ENCODE results near the gene RASGEF1B.
A peak's percentile ranks its signal among the peaks of the same experiment; 100 is the strongest.
"Not testable (repeated sequence)": the region's sequence is repeated elsewhere in the genome, so short reads cannot be mapped to it uniquely, and the experiment has no call there.

The RASGEF1B gene

DNA sequence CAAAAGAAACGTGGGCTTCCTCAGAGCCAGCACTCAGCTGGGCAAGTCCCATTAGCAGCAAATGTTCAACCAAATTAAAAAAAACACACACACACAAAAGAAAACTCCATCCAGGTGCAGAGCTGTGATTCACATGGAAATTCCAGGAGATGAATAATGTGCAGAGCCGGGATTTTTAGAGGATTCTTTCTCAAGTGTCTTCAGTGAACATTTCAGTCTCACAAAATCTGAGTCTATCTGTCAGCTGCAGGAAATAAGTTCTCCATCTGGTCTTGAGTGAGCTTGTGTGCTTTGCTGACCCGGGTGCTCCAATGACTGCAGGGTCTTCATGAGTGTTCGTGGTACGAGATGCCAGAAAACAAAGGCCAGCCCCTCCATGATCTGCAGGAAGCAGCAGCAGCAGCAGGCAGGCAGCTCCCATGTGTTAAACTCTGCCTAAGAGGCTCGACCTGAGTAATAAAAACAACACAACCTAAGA lies 44.3 kb downstream of the RASGEF1B start:
- DNase-seq, result no peak

GRCh38 chr4:81426770-81427289 lies 44.9 kb downstream of the RASGEF1B start:
- no peak for DNase-seq

- no peak for DNase-seq
These were observed 46.6 kb downstream of the RASGEF1B start for GRCh38 chr4:81424816-81425755.

- no peak for DNase-seq
These were observed 47.4 kb downstream of the RASGEF1B start for GRCh38 chr4:81424336-81424735.

DNA sequence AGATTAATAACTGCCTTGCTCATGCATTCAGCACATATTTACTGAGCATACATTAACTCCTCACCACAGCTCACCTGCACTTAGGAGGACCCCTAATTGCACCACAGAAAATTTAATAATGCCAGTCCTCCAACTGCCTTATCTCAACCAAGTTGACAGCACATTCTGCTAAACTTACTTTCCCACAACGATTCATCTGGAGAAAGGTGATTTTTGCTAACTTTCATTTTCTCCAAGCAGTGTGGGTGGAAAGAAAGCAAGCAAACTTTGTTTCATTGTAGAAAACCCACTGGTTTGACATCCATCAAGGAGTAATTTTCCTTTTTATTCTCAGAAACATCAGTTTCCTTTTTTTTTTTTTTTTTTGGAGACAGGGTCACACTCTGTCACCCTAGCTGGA lies 49.1 kb downstream of the RASGEF1B start:
- DNase-seq, result no peak

- DNase-seq, result peak; percentile 25
These were observed 50.1 kb downstream of the RASGEF1B start for GRCh38 chr4:81421346-81422218.

DNA sequence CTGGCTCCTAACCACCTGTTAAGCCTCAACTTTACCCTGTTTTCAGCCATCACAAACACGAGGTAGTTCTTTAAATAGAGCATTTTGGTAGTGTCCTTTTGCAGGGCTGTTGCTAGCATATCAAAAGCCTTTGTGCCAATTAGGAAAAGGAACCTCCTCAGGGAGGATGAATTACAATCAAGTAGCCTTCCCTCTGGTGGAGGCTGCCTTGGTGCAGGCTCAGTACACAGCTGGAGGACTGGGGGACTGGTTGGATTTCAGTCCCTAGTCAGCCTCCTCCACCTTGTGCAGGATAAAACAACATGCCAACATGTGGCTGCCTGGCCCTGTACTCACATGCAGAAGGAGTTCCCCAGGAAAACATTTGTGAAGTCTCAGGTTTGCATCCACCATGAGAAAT lies 53.1 kb downstream of the RASGEF1B start:
- DNase-seq, result no peak

DNA sequence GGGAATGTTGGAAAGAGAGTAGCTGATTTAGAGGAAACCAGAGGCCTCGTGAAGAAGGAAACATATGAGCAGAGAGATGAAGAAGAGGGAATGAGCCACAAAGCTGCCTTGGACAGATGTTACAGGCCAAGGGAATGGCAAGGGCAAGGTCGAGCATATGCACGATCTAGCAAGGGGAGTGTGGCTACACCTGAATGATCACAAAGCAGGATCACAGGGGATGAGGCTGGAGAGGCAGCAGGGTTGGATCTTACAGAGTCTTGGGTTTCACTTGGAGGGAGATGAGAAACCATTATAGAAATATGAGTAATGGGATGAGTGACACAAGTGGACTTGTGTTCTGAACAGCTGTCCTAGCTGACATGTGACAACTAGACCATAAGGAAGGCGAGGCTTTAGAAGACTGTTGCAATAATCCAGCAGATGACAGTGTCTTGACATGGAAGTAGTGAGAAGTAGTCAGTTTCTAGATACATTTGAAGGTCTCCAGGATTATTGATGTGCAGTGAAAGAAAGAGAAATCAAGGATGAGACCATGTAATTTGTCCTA lies 58.7 kb downstream of the RASGEF1B start:
- DNase-seq, result no peak

GRCh38 chr4:81410680-81411079 lies 61.0 kb downstream of the RASGEF1B start:
- no peak for DNase-seq

GRCh38 chr4:81409836-81410235 lies 61.9 kb downstream of the RASGEF1B start:
- no peak for DNase-seq

DNA sequence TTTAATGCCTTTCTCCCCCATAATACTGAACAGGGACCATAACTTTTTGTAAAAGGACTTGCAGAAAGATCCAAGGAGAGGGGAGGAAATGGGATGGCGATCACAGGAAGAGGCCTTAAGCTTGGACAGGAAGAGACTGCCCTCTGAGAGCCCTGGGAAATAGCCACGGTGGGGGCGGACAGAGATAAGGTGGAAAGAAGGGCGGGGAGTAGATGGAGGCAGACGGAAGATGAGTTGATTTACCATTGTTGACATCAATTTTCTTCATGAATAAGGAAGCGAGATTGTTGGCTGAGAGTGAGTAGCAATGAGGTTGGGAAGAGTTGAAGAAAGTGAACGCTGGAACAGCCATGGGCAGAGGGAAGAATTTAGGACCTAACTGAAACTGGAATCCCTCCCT lies 63.4 kb downstream of the RASGEF1B start:
- no peak for DNase-seq

- DNase-seq, result no peak
These were observed 64.0 kb downstream of the RASGEF1B start for GRCh38 chr4:81407726-81408125.

GRCh38 chr4:81406481-81406880 lies 65.2 kb downstream of the RASGEF1B start:
- DNase-seq, result not testable (repeated sequence)

GRCh38 chr4:81405900-81406401 lies 65.8 kb downstream of the RASGEF1B start:
- peak; percentile 70 for DNase-seq

DNA sequence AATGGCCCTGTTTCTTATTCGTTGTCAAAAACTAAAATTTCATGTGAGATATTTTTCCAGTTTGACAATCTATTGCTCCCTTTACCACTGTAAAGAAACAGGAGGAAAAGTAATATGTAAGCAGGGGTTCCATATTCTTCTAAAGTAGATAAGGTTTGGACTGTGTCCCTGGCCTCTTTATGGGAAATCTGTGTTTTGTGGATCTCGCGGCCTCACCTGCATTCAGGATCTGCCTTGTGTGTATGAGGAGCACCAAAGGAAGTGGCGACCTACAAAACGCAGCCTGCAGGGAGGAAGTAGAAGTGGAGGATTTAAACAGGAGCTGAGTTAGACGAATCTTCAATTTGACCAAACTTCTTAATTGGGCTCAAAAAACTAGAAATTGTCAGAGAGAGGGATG lies 67.0 kb downstream of the RASGEF1B start:
- DNase-seq, result no peak

DNA sequence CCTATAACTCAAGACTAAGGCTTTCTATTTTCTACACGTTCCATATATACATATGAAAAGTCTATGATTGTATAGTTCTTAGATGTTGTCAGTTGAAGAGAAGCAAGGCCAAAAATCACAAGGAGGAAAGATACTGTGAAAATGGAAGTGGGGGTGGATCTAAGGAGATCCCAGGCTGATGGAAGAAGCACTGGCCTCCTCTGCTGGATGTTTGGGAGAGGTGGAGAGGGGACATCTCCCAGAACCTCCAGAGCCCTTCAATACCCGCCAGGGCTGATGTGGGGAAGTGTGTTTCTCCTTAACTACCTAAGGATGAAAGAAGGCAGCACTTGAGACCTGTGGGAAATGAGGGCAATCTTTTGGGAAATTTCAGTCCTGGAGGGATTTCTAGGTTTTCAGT lies 67.4 kb downstream of the RASGEF1B start:
- no peak for DNase-seq

- no peak for DNase-seq
These were observed 72.2 kb downstream of the RASGEF1B start for GRCh38 chr4:81399306-81400086.

DNA sequence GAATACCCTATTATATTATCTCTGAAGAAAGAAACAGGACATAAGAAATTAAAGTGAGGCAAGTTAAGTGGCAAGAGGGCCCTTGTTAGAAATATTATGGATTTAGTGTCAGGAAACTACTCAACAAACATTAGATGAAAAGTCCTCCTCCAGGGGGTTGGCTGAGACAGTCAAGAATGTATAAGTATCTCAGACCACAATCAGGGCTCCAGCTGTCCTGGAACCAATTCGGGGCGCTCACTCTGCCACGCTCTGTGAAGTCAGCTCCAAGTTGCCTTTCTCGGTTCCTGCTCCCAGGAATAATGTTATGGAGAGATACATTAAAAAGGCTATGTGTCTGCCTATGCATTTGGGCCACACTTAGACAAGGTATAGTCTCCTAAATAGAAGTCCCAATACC lies 73.3 kb downstream of the RASGEF1B start:
- DNase-seq, result no peak

DNA sequence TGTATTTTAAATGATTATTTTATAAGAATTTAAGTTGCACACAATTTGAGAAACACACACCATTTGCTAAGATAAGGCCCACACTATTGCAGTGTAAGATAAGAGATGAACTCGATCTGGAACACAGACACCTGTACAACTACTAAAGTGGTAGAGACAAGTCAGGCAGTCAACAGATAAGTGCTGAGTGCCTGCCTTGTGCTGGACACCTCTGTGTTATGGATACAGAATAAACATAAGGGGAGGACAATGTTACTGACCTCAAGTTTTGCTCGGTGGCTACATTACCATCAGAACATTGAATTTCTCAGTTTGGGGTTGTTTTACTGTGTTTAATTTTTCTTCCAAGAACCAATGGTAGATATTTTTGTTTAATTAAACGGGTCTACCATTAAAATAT lies 74.1 kb downstream of the RASGEF1B start:
- no peak for DNase-seq

GRCh38 chr4:81395239-81395638 lies 76.5 kb downstream of the RASGEF1B start:
- no peak for DNase-seq

DNA sequence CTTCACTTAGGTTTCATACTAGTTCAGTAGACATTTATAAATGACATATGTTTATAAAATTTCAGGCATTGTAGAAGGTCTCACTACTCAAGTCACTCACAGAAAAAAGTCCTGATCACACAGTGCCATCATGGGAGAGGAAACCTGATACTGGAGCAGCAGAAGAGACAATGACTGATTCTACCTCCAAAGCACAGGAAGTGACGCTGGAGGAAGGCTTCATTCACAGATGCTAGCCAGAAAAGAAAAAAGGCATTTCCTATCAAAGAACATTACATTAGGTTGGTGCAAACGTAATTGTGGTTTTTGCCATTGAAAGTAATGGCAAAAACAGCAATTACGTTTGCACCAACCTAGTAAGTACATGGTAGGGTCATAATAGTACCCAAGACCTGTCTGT lies 79.5 kb downstream of the RASGEF1B start:
- no peak for DNase-seq

DNA sequence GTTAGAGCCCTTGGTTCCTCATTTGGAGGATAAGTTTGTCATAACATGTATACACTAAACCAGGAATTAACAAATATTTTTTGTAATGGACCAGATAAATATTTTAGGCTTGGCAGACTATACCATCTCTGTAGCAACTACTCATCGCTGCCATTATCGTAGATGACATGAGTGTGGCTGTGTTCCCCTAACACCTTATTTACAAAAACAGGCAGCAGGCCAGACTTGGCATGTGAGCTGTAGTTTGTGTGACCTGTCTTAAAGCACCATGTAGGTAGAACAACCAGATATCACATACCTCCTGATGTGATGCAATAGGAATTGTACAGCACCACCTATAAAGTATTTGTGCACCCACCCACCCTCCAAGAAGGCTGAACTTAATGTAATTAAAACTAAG lies 82.0 kb downstream of the RASGEF1B start:
- no peak for DNase-seq

Data from CD4-positive, alpha-beta T cell treated with Interleukin-17A for 1 hour (primary cell).